Measurements from ENCODE around the gene OCIAD2. TPM values are rescaled to one million over a fixed set of nuclear protein-coding genes. Genes with fewer than 3 reads are reported as not detected.

OCIAD2 gene
- 10 to 100 TPM; 22.0 to 56.1 (median 41.6) TPM for total RNA-seq

DNA sequence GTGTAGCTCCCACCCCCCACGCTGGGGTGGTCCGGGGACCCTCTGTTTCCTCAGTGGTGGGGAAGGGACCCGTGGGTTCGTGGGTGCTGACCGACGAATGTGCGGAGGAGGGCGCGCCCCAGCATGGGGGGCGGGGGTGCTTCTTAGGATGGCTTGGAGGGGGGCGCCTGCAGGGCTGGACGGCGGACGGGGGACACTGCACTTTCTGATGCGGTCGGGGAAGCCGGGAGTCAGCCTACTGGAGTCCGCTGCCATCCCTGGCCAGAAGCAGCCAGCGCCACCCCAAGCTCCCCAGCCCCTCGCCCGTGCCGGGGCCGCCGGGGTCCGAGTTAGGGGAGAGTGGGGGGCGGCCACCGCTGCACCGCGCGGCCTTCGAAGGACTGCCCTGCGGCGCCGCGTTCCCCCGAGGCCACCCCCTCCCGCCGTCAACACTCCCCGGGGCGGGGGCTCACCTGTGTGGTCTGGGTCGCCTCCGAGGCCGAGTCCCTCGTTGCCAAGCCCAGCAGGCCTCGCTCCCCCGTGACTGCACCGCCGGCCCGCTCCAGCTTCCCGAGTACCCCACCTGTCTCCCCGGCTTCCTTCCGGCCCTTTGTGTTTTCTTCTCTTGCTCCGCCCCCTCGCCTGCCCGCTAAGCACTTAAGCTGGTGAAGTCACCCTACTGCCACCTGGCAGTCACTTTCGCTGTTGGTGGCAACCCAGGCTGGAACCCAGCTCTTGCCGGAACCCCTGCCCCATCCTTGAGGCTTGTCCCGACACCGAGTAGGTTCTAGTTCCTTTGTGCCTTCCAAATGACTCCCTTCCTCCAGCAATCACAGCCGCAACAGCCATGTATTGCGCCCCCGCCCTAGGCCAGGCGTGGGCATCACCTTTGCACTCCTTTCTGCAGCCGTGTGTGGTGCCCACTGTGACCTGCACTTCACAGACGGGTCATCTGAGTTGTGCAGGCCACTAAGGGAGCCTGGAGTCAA is at the start of gene OCIAD2:
TSS of gene OCIAD2 (minus strand) at position 569 of the 968 bp plus-strand sequence. CDS start 2,225 bp downstream, outside the sequence.
- peaks cover 5 to 22% of the 10 kb centered on the region in 2 donors for H3K36me3 ChIP-seq
- TF ChIP-seq, protein P1, sequence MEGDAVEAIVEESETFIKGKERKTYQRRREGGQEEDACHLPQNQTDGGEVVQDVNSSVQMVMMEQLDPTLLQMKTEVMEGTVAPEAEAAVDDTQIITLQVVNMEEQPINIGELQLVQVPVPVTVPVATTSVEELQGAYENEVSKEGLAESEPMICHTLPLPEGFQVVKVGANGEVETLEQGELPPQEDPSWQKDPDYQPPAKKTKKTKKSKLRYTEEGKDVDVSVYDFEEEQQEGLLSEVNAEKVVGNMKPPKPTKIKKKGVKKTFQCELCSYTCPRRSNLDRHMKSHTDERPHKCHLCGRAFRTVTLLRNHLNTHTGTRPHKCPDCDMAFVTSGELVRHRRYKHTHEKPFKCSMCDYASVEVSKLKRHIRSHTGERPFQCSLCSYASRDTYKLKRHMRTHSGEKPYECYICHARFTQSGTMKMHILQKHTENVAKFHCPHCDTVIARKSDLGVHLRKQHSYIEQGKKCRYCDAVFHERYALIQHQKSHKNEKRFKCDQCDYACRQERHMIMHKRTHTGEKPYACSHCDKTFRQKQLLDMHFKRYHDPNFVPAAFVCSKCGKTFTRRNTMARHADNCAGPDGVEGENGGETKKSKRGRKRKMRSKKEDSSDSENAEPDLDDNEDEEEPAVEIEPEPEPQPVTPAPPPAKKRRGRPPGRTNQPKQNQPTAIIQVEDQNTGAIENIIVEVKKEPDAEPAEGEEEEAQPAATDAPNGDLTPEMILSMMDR (IDR thresholded peaks at IDR 0.05): peak in 3 of 6 experiments; percentile 28 to 35 (median 34)
- peak in 1 of 2 donors; percentile 80 for TF ChIP-seq POLR2A (IDR thresholded peaks at IDR 0.05)
- intact Hi-C loops (cut with DNase I): no loop called here
- peaks cover 13 to 14% of the 10 kb centered on the region in 2 donors for H3K4me1 ChIP-seq
- no peaks in the 10 kb centered on the region for H3K27me3 ChIP-seq
- peak; percentile 87 to 90 for DNase-seq
- H3K9me3 ChIP-seq: no peaks in the 10 kb centered on the region
- WGBS, 2 donors: 15 to 20% methylated on average over 17 to 25 of the region's 65 CpGs
- H3K4me3 ChIP-seq (replicated peaks in 1 of 3): peak within 1 kb of the TSS; percentile 28 to 77 (median 65)
- peak within 1 kb of the TSS in 2 of 3 donors; percentile 46 to 60 for H3K27ac ChIP-seq

DNA sequence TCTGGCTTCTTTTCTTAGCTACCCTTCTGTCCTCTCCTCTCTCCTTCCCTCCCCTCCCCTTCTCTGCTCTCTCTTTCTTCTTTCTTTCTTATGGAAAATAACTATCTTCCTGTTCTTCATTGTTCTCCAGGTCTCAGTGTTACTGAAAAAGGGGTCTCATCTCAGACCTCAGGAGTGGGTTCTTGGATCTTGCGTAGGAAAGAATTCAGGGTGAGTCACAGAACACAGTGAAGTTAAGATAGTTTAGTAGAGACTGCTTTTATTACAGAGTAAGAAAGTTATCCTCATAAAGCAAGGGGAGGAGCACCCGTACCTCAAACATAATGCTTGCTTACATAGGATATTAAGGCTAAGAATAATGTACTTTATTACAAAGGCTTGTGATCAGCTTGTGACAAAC is 47.7 kb upstream of the OCIAD2 start:
- WGBS, 2 donors: 66 to 71% methylated on average over 2 of the region's 2 CpGs
- Histone ChIP-seq H3K4me3 (replicated peaks in 1 of 3) (no peak overlapping the region), H3K36me3 (no peaks in the 10 kb centered on the region), H3K27me3 (no peaks in the 10 kb centered on the region), H3K9me3 (no peaks in the 10 kb centered on the region), H3K27ac (peak overlapping the region; percentile 65 to 76 (median 75)), H3K4me1 (peaks cover 5 to 20% of the 10 kb centered on the region in 2 donors)
- DNase-seq: no peak
- TF ChIP-seq, protein P1 (IDR thresholded peaks at IDR 0.05): no peak
- no peak for TF ChIP-seq POLR2A (IDR thresholded peaks at IDR 0.05)
- intact Hi-C loops (cut with DNase I): no loop called here

GRCh38 chr4:48949518-48950219 is 43.1 kb upstream of the OCIAD2 start:
- H3K9me3 ChIP-seq: no peaks in the 10 kb centered on the region
- H3K27me3 ChIP-seq: no peaks in the 10 kb centered on the region
- WGBS, 2 donors: 83 to 90% methylated on average over 4 of the region's 4 CpGs
- no peak overlapping the region for H3K4me3 ChIP-seq (replicated peaks in 1 of 3)
- H3K4me1 ChIP-seq: peaks cover 5 to 9% of the 10 kb centered on the region in 2 donors
- intact Hi-C loops (cut with DNase I): no loop called here
- TF ChIP-seq POLR2A (IDR thresholded peaks at IDR 0.05): no peak
- TF ChIP-seq, protein P1 (IDR thresholded peaks at IDR 0.05): no peak
- H3K36me3 ChIP-seq: no peaks in the 10 kb centered on the region
- H3K27ac ChIP-seq: no peak overlapping the region
- DNase-seq: no peak

GRCh38 chr4:48949086-48949485 is 42.5 kb upstream of the OCIAD2 start:
- Histone ChIP-seq H3K9me3 (no peaks in the 10 kb centered on the region), H3K4me1 (peaks cover 4 to 9% of the 10 kb centered on the region in 2 donors), H3K4me3 (replicated peaks in 1 of 3) (no peak overlapping the region), H3K27me3 (no peaks in the 10 kb centered on the region), H3K36me3 (no peaks in the 10 kb centered on the region), H3K27ac (no peak overlapping the region)
- DNase-seq: no peak
- intact Hi-C loops (cut with DNase I): no loop called here
- TF ChIP-seq, protein P1 (IDR thresholded peaks at IDR 0.05): no peak
- no peak for TF ChIP-seq POLR2A (IDR thresholded peaks at IDR 0.05)
